ENCODE data around the gene EMD. TPM values are rescaled to one million over a fixed set of nuclear protein-coding genes. Genes with fewer than 3 reads are reported as not detected.

EMD gene
- polyA plus RNA-seq, 1 donor (not counting 4 experiments of a cell fraction or from before 2014, with no cell fraction given): 36.9 TPM

- Histone ChIP-seq H3K79me2 (ENCODE audit: control insufficient read depth, insufficient read depth, low read length) (no peaks in the 10 kb centered on the region), H3K9me1 (ENCODE audit: control insufficient read depth, extremely low read depth, insufficient read depth, low read length) (no peaks in the 10 kb centered on the region), H3K4me1 (ENCODE audit: control insufficient read depth, extremely low read depth, insufficient read depth, low read length) (no peaks in the 10 kb centered on the region), H3K36me3 (ENCODE audit: control insufficient read depth in 2 of 2, extremely low read depth in 1 of 2, insufficient read depth in 2 of 2, low read length in 2 of 2) (peaks cover 0 to 4% of the 10 kb centered on the region in 2 experiments), H3K4me3 (ENCODE audit: control insufficient read depth in 2 of 3, extremely low read depth in 1 of 3, insufficient read depth in 2 of 3, low read depth in 1 of 3, low read length in 3 of 3) (no peak overlapping the region), H3K9ac (ENCODE audit: control insufficient read depth, extremely low read depth, insufficient read depth, low read length) (no peak overlapping the region), H3K27ac (ENCODE audit: control insufficient read depth, insufficient read depth, low read length) (no peak overlapping the region), H3K27me3 (ENCODE audit: control insufficient read depth, extremely low read depth, insufficient read depth, low read length) (no peaks in the 10 kb centered on the region), H3K9me3 (ENCODE audit: control insufficient read depth, low read depth, low read length) (no peaks in the 10 kb centered on the region), H3K4me2 (ENCODE audit: control insufficient read depth, extremely low read depth, insufficient read depth, low read depth, low read length) (no peak overlapping the region), H2AFZ (ENCODE audit: control insufficient read depth, low read length) (no peak overlapping the region), H4K20me1 (ENCODE audit: control insufficient read depth, extremely low read depth, insufficient read depth, low read length) (no peaks in the 10 kb centered on the region)
- no peak for TF ChIP-seq CTCF (optimal IDR thresholded peaks at IDR 0.05 in 1 of 3, IDR thresholded peaks at IDR 0.05 in 1 of 3, conservative IDR thresholded peaks at IDR 0.05 in 1 of 3; ENCODE audit: extremely low read depth in 1 of 3, insufficient read depth in 2 of 3, low read length in 3 of 3)
- TF ChIP-seq EZH2 (IDR thresholded peaks at IDR 0.05; ENCODE audit: low read length): no peak
- dilution Hi-C loops (cut with MboI; ENCODE audit: extremely low pct_ligation_motif_present, low sequenced_read_pairs): no loop called here
- FAIRE-seq (no peak), DNase-seq (ENCODE audit: low read depth, low spot score) (no peak)
These were observed 40.8 kb downstream of the EMD start for GRCh38 chrX:154419688-154420401.

DNA sequence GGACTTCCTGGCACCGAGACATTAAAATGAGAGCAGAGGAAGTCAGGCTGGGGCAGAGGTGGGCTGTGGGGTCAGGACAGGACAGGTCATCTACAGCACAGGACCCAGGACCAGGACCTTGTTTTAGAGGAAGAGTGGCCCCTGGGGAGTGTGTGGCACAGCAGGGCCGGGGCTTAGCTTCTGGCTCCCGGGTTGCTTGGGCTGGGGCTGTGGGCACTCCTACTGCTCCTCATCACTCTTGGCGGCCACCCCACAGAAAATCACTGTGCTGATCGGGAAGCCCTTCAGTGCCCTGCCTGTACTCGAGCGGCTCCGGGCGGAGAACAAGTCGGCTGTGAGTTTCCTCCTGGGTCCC lies 41.3 kb downstream of the EMD start:
- peaks cover 0 to 4% of the 10 kb centered on the region in 2 experiments for H3K36me3 ChIP-seq (ENCODE audit: control insufficient read depth in 2 of 2, extremely low read depth in 1 of 2, insufficient read depth in 2 of 2, low read length in 2 of 2)
- no peak for TF ChIP-seq CTCF (optimal IDR thresholded peaks at IDR 0.05 in 1 of 3, IDR thresholded peaks at IDR 0.05 in 1 of 3, conservative IDR thresholded peaks at IDR 0.05 in 1 of 3; ENCODE audit: extremely low read depth in 1 of 3, insufficient read depth in 2 of 3, low read length in 3 of 3)
- no peak for TF ChIP-seq EZH2 (IDR thresholded peaks at IDR 0.05; ENCODE audit: low read length)
- no peaks in the 10 kb centered on the region for H3K9me1 ChIP-seq (ENCODE audit: control insufficient read depth, extremely low read depth, insufficient read depth, low read length)
- no peak overlapping the region for H3K9ac ChIP-seq (ENCODE audit: control insufficient read depth, extremely low read depth, insufficient read depth, low read length)
- no peak overlapping the region for H2AFZ ChIP-seq (ENCODE audit: control insufficient read depth, low read length)
- no peaks in the 10 kb centered on the region for H3K4me1 ChIP-seq (ENCODE audit: control insufficient read depth, extremely low read depth, insufficient read depth, low read length)
- H3K9me3 ChIP-seq (ENCODE audit: control insufficient read depth, low read depth, low read length): no peaks in the 10 kb centered on the region
- dilution Hi-C loops (cut with MboI; ENCODE audit: extremely low pct_ligation_motif_present, low sequenced_read_pairs): no loop called here
- no peak overlapping the region for H3K4me2 ChIP-seq (ENCODE audit: control insufficient read depth, extremely low read depth, insufficient read depth, low read depth, low read length)
- H3K4me3 ChIP-seq (ENCODE audit: control insufficient read depth in 2 of 3, extremely low read depth in 1 of 3, insufficient read depth in 2 of 3, low read depth in 1 of 3, low read length in 3 of 3): no peak overlapping the region
- H3K27me3 ChIP-seq (ENCODE audit: control insufficient read depth, extremely low read depth, insufficient read depth, low read length): no peaks in the 10 kb centered on the region
- no peak overlapping the region for H3K27ac ChIP-seq (ENCODE audit: control insufficient read depth, insufficient read depth, low read length)
- DNase-seq (ENCODE audit: low read depth, low spot score) (no peak), FAIRE-seq (no peak)
- no peaks in the 10 kb centered on the region for H4K20me1 ChIP-seq (ENCODE audit: control insufficient read depth, extremely low read depth, insufficient read depth, low read length)
- H3K79me2 ChIP-seq (ENCODE audit: control insufficient read depth, insufficient read depth, low read length): no peaks in the 10 kb centered on the region

All from keratinocyte (primary cell).